ENCODE measurements around the gene KCNG2.

Gene KCNG2

GRCh38 chr18:79887181-79888000 lies 89.7 kb downstream of the KCNG2 start:
- DNase-seq (ENCODE audit: low spot score) = no peak

GRCh38 chr18:79888016-79888415 lies 90.3 kb downstream of the KCNG2 start:
- no peak for DNase-seq (ENCODE audit: low spot score)

GRCh38 chr18:79889569-79889968 lies 91.8 kb downstream of the KCNG2 start:
- DNase-seq (ENCODE audit: low spot score) = no peak

GRCh38 chr18:79890674-79891073 lies 92.9 kb downstream of the KCNG2 start:
- DNase-seq (ENCODE audit: low spot score) = no peak

GRCh38 chr18:79896738-79897137 lies 99.0 kb downstream of the KCNG2 start:
- DNase-seq (ENCODE audit: low spot score) = no peak

GRCh38 chr18:79897940-79898625 lies 100.3 kb downstream of the KCNG2 start:
- no peak for DNase-seq (ENCODE audit: low spot score)

GRCh38 chr18:79898952-79899608 lies 101.3 kb downstream of the KCNG2 start:
- no peak for DNase-seq (ENCODE audit: low spot score)

- no peak for DNase-seq (ENCODE audit: low spot score)
These were observed 102.1 kb downstream of the KCNG2 start for GRCh38 chr18:79899609-79900445.

GRCh38 chr18:79900610-79901570 lies 103.2 kb downstream of the KCNG2 start:
- DNase-seq (ENCODE audit: low spot score) = no peak

GRCh38 chr18:79901665-79902064 lies 103.9 kb downstream of the KCNG2 start:
- DNase-seq (ENCODE audit: low spot score) = no peak

- DNase-seq (ENCODE audit: low spot score) = no peak
These were observed 104.3 kb downstream of the KCNG2 start for GRCh38 chr18:79902075-79902474.

- DNase-seq (ENCODE audit: low spot score) = no peak
These were observed 104.9 kb downstream of the KCNG2 start for GRCh38 chr18:79902640-79903039.

- no peak for DNase-seq (ENCODE audit: low spot score)
These were observed 105.4 kb downstream of the KCNG2 start for GRCh38 chr18:79903071-79903635.

GRCh38 chr18:79903787-79904356 lies 106.1 kb downstream of the KCNG2 start:
- no peak for DNase-seq (ENCODE audit: low spot score)

GRCh38 chr18:79904357-79905147 lies 106.8 kb downstream of the KCNG2 start:
- no peak for DNase-seq (ENCODE audit: low spot score)

GRCh38 chr18:79905389-79905911 lies 107.7 kb downstream of the KCNG2 start:
- DNase-seq (ENCODE audit: low spot score) = no peak

- no peak for DNase-seq (ENCODE audit: low spot score)
These were observed 108.3 kb downstream of the KCNG2 start for GRCh38 chr18:79905993-79906392.

- DNase-seq (ENCODE audit: low spot score) = no peak
These were observed 109.0 kb downstream of the KCNG2 start for GRCh38 chr18:79906706-79907105.

Measured in CD4-positive, alpha-beta T cell treated with Interleukin-6 at 100 ng/mL for 8 hours (primary cell).